A673 (cell line): Measurements from ENCODE around the gene SLC66A1. TPM values are rescaled to one million over a fixed set of nuclear protein-coding genes. Genes with fewer than 3 reads are reported as not detected.

Experiments used
- BruUV-seq: library from RNA; stranded (reverse); fragments of 400-500 nt; replicated peaks from 2 replicates; lab custom pipeline; 2021; lab: Mats Ljungman, UMichigan
- CTCF ChIA-PET: fragments of 300-600 bp; sonication (Branson Sonifier 250); formaldehyde crosslinking; loops from one replicate; lab custom pipeline; 2022; ENCODE audit warnings: antibody characterized with exemption; lab: Charles Lee
- POLR2A ChIA-PET: fragments of 300-600 bp; sonication (Branson Sonifier 250); formaldehyde crosslinking; loops from one replicate; lab custom pipeline; 2022; ENCODE audit warnings: antibody characterized with exemption; ENCODE audit not compliant: low non-redundant PET; lab: Charles Lee
- DNase-seq: peaks from one replicate; pipeline ENCODE4 v3.0.0-alpha.2; 2015; ENCODE audit warnings: low spot score
- H3K27ac ChIP-seq: fragments of 200-600 bp; sonication (generic); 2 replicates; pipeline ENCODE4 v1.5.1; 2016; ENCODE audit warnings: mixed run types, low read depth, mild to moderate bottlenecking, mixed read lengths, antibody characterized with exemption, low read length; ENCODE audit not compliant: poor library complexity, severe bottlenecking
- H3K27me3 ChIP-seq: fragments of 200-600 bp; sonication (generic); replicated peaks from 2 replicates; pipeline ENCODE4 v1.6.1; 2017; ENCODE audit warnings: mixed run types, low read depth, mild to moderate bottlenecking, mixed read lengths, antibody characterized with exemption, low read length; ENCODE audit not compliant: insufficient read depth, poor library complexity
- H3K36me3 ChIP-seq: fragments of 200-600 bp; sonication (generic); 2 replicates; pipeline ENCODE4 v1.6.1; 2016; ENCODE audit warnings: mixed run types, mild to moderate bottlenecking, mixed read lengths, antibody characterized with exemption, low read length; ENCODE audit not compliant: insufficient read depth, poor library complexity, severe bottlenecking
- H3K4me1 ChIP-seq: fragments of 200-600 bp; sonication (generic); 2 replicates; pipeline ENCODE4 v1.6.1; 2017; ENCODE audit warnings: mixed run types, mild to moderate bottlenecking, mixed read lengths, antibody characterized with exemption, low read length; ENCODE audit not compliant: insufficient read depth, poor library complexity, severe bottlenecking
- H3K4me3 ChIP-seq: fragments of 200-600 bp; sonication (generic); 2 replicates; pipeline ENCODE4 v1.5.1; 2016; ENCODE audit warnings: low read depth, mixed run types, mild to moderate bottlenecking, mixed read lengths, low read length; ENCODE audit not compliant: poor library complexity, severe bottlenecking
- H3K9me3 ChIP-seq: fragments of 200-600 bp; sonication (generic); 2 replicates; pipeline ENCODE4 v1.6.1; 2016; ENCODE audit warnings: mixed run types, low read depth, mild to moderate bottlenecking, mixed read lengths, antibody characterized with exemption, low read length; ENCODE audit not compliant: poor library complexity, severe bottlenecking
- CTCF ChIP-seq: fragments of 300-800, 200-600 bp; sonication (generic); conservative IDR thresholded peaks from 2 replicates; pipeline ENCODE4 v1.5.1; 2017; ENCODE audit warnings: low read depth, mild to moderate bottlenecking, antibody characterized with exemption, low read length, moderate library complexity, mixed read lengths
- EZH2 ChIP-seq: fragments of 200-600 bp; sonication (generic); IDR thresholded peaks from 2 replicates; pipeline ENCODE4 v1.6.1; 2017; ENCODE audit warnings: borderline replicate concordance, low read depth, mild to moderate bottlenecking, mixed read lengths, antibody characterized with exemption, low read length; ENCODE audit not compliant: poor library complexity, severe bottlenecking
- intact Hi-C: fragments of 100-400 bp; cut with micrococcal nuclease; formaldehyde crosslinking; loops from one replicate; pipeline ENCODE4 v1.10.0; 2022; ENCODE audit not compliant: unreplicated experiment
- total RNA-seq: library from RNA; stranded (reverse); gene quantifications from 2 replicates; pipeline ENCODE4 v1.2.3, GENCODE V29; 2021

The SLC66A1 gene
- total RNA-seq, 1 experiment from 2014 or later, result 18.3 TPM

DNA sequence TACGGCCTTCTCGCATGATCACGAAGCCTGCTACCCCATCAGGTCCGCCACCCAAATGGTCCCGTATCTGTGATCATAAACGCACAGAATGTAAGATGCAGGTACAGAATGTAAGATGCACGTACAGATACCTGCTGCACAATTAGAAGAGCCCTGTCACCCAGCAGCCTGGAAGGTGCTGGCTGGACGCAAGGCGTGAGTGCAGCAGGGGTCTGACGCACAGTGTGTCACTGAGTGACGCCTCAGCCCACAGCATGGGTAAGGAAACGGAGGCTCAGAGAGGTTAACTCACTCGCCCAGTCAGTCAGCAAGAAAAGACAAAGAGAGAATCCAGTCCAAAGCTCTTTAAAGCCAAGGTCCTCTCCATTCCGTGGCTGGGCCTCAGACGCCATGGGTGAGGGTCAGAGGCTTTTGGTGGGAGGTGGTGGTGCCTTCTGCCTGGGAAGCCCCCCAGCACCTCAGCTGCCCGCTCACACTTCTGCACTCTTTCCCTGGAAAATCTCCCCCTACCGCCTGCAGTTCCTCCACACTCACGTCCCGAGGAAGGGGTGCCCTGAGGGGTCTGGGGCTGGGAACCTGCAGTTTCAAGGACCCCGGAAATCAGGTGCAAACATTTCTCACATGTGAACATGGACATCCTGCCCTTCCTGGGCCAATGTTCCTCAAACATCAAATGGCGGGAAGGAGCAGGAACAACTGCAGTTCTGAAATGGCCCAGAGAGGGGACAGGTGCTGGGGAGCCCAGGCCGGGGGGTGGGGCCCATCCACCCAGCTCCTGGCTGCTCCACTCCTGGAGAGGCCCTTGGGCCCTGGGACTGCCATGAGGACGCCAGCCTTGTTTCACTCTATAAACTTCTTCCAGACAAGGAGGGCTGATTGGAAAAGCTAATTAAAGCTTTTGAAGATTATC lies 59.4 kb downstream of the SLC66A1 start:
- H3K4me1 ChIP-seq, result no peaks in the 10 kb centered on the region
- DNase-seq, result no peak
- TF ChIP-seq EZH2, result no peak
- no peak for TF ChIP-seq CTCF
- POLR2A ChIA-PET, result no interaction called here
- no peaks in the 10 kb centered on the region for H3K27me3 ChIP-seq
- no TSS peak for BruUV-seq
- H3K27ac ChIP-seq, result no peak overlapping the region
- H3K4me3 ChIP-seq, result no peak overlapping the region
- H3K9me3 ChIP-seq, result no peaks in the 10 kb centered on the region
- peaks cover 7% of the 10 kb centered on the region for H3K36me3 ChIP-seq
- CTCF ChIA-PET, result no interaction called here
- intact Hi-C loops, result no loop called here

DNA sequence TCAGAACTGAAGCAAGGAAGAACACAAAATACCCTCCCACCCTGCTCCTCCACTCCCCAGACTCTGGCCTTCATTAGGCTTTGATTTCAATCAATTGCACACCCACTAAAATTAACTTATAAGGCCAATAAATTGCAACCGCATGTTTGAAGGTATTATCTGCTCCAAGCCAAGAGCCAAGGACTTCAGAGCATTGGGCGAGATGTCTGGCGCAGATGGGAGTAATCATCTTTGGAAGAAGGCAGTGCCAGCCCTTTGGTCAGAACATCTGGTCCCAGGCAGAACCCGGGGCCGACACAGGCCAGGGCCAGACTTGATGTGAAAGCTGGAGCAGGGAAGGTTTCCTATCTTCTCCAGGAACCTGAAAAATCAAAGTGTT lies 60.0 kb downstream of the SLC66A1 start:
- intact Hi-C loops, result no loop called here
- Histone ChIP-seq H3K4me3 (no peak overlapping the region), H3K4me1 (no peaks in the 10 kb centered on the region), H3K27me3 (no peaks in the 10 kb centered on the region), H3K9me3 (no peaks in the 10 kb centered on the region), H3K36me3 (peaks cover 11% of the 10 kb centered on the region), H3K27ac (no peak overlapping the region)
- no TSS peak for BruUV-seq
- no peak for DNase-seq
- ChIA-PET POLR2A (no interaction called here), CTCF (no interaction called here)
- TF ChIP-seq EZH2 (no peak), CTCF (no peak)

DNA sequence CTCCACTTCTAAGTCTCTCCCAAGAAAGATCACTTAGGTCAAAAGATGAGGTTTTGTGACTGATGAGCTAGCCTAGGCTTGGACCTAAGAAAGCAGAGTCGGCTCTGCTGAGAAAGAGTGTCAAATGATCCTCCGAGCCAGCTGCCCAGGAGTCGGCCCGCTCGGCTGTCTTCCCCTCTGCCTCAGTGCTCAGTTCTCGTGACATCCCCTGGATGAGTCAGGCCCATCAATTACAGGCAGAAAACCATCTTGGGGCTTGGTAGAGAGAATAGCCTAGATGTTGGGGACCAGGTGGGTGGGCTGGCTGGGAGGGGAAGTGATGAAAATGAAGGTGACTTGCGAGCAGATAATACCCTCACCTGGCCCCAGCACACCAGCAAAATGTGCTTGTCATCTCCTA lies 60.5 kb downstream of the SLC66A1 start:
- TF ChIP-seq EZH2, result no peak
- TF ChIP-seq CTCF, result no peak
- POLR2A ChIA-PET, result no interaction called here
- no peak overlapping the region for H3K27ac ChIP-seq
- DNase-seq, result no peak
- H3K36me3 ChIP-seq, result peaks cover 16% of the 10 kb centered on the region
- H3K9me3 ChIP-seq, result no peaks in the 10 kb centered on the region
- intact Hi-C loops, result no loop called here
- no peak overlapping the region for H3K4me3 ChIP-seq
- CTCF ChIA-PET, result no interaction called here
- no peaks in the 10 kb centered on the region for H3K4me1 ChIP-seq
- no TSS peak for BruUV-seq
- no peaks in the 10 kb centered on the region for H3K27me3 ChIP-seq
